ENCODE data around the gene CCDC3. TPM values are rescaled to one million over a fixed set of nuclear protein-coding genes. Genes with fewer than 3 reads are reported as not detected.

Gene CCDC3
- total RNA-seq, 1 experiment from 2014 or later, result 2.8 TPM

DNA sequence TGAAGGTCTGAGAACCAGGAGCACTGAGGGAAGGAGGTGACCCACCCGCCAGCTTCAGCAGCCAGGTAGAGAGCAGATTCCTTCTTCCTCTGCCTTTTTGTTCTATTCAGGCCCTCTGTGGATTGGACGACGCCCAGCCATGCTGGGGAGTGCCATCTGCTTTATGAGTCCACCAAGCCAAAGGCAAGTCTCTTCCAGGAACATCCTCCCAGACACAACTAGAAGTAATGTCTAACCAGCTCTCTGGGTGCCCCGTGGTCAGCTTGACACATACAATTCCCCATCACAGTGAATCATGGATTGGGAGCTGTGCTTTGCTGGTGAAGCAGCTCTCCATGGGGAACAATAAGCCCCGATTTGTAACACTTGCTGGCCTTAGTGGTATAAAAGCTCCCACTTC, 125.2 kb downstream of the CCDC3 start:
- no peak overlapping the region for H3K4me3 ChIP-seq (ENCODE audit: low read depth, low read length, poor library complexity, severe bottlenecking)
- no peaks in the 10 kb centered on the region for H3K36me3 ChIP-seq (ENCODE audit: insufficient read depth, low read length, poor library complexity, severe bottlenecking)
- no peak for DNase-seq (ENCODE audit: low spot score)
- no peaks in the 10 kb centered on the region for H3K4me1 ChIP-seq (ENCODE audit: insufficient read depth, low read length, poor library complexity, severe bottlenecking)
- CTCF ChIA-PET, result no interaction called here
- no peaks in the 10 kb centered on the region for H3K27me3 ChIP-seq (replicated peaks; ENCODE audit: insufficient read depth, low read depth, low read length, poor library complexity)
- H3K9me3 ChIP-seq (ENCODE audit: low read depth, low read length, poor library complexity, severe bottlenecking), result no peaks in the 10 kb centered on the region
- no peak overlapping the region for H3K27ac ChIP-seq (ENCODE audit: low read depth, low read length, poor library complexity, severe bottlenecking)
- BruUV-seq (replicated peaks), result no TSS peak
- TF ChIP-seq EZH2 (IDR thresholded peaks at IDR 0.05; ENCODE audit: borderline replicate concordance, low read depth, low read length, poor library complexity, severe bottlenecking), result no peak
- TF ChIP-seq, protein P1, sequence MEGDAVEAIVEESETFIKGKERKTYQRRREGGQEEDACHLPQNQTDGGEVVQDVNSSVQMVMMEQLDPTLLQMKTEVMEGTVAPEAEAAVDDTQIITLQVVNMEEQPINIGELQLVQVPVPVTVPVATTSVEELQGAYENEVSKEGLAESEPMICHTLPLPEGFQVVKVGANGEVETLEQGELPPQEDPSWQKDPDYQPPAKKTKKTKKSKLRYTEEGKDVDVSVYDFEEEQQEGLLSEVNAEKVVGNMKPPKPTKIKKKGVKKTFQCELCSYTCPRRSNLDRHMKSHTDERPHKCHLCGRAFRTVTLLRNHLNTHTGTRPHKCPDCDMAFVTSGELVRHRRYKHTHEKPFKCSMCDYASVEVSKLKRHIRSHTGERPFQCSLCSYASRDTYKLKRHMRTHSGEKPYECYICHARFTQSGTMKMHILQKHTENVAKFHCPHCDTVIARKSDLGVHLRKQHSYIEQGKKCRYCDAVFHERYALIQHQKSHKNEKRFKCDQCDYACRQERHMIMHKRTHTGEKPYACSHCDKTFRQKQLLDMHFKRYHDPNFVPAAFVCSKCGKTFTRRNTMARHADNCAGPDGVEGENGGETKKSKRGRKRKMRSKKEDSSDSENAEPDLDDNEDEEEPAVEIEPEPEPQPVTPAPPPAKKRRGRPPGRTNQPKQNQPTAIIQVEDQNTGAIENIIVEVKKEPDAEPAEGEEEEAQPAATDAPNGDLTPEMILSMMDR (conservative IDR thresholded peaks at IDR 0.05; ENCODE audit: low read depth, low read length), result no peak
- POLR2A ChIA-PET (ENCODE audit: low non-redundant PET), result no interaction called here
- intact Hi-C loops (cut with micrococcal nuclease; ENCODE audit: unreplicated experiment), result no loop called here

DNA sequence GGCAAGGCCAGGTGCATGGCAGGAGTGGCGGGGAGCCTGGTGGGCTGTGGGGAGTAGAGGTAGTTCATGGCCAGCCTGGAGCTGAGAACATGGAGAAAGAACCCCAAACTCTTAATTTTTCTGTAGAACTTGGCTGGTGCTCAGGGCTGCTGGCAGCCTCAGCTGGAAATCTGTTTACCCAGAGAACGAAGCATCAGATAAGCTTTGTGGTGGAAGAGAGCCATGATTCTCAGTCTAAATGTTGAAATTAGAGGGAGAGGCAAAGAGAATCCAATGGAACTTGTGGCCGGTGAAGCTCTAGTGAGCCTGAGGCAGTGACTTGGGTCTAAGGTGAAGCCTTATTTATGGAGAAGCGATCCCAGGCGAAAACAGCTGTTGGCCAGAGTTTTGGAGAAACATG, 126.4 kb downstream of the CCDC3 start:
- Histone ChIP-seq H3K36me3 (ENCODE audit: insufficient read depth, low read length, poor library complexity, severe bottlenecking) (no peaks in the 10 kb centered on the region), H3K4me1 (ENCODE audit: insufficient read depth, low read length, poor library complexity, severe bottlenecking) (no peaks in the 10 kb centered on the region), H3K9me3 (ENCODE audit: low read depth, low read length, poor library complexity, severe bottlenecking) (no peaks in the 10 kb centered on the region), H3K27ac (ENCODE audit: low read depth, low read length, poor library complexity, severe bottlenecking) (no peak overlapping the region), H3K27me3 (replicated peaks; ENCODE audit: insufficient read depth, low read depth, low read length, poor library complexity) (no peaks in the 10 kb centered on the region), H3K4me3 (ENCODE audit: low read depth, low read length, poor library complexity, severe bottlenecking) (no peak overlapping the region)
- ChIA-PET POLR2A (ENCODE audit: low non-redundant PET) (no interaction called here), CTCF (no interaction called here)
- no peak for DNase-seq (ENCODE audit: low spot score)
- TF ChIP-seq, protein P1 (conservative IDR thresholded peaks at IDR 0.05; ENCODE audit: low read depth, low read length), result no peak
- TF ChIP-seq EZH2 (IDR thresholded peaks at IDR 0.05; ENCODE audit: borderline replicate concordance, low read depth, low read length, poor library complexity, severe bottlenecking), result no peak
- BruUV-seq (replicated peaks), result no TSS peak
- intact Hi-C loops (cut with micrococcal nuclease; ENCODE audit: unreplicated experiment), result no loop called here

DNA sequence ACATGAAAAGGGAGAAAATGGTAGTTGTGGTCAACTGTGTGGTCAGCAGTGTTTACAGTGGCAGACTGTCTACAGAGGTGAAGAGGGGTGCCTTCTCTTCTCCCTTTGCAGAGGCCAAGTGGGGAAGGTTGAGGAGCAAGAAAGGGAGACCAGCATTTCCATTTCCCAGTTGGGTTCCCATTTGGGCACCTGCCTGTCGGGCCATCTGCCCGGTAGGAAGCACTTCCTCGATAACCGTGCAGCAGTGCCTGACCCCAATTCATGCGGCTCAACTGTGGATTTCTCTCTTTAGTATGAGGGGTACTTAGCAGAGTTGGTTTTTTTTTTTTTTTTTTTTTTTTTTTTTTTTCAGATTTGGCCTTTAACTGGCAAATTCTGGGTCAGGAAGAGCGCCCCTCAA, 127.0 kb downstream of the CCDC3 start:
- DNase-seq (ENCODE audit: low spot score), result no peak
- no peak overlapping the region for H3K4me3 ChIP-seq (ENCODE audit: low read depth, low read length, poor library complexity, severe bottlenecking)
- POLR2A ChIA-PET (ENCODE audit: low non-redundant PET), result no interaction called here
- no peaks in the 10 kb centered on the region for H3K27me3 ChIP-seq (replicated peaks; ENCODE audit: insufficient read depth, low read depth, low read length, poor library complexity)
- intact Hi-C loops (cut with micrococcal nuclease; ENCODE audit: unreplicated experiment), result no loop called here
- no peaks in the 10 kb centered on the region for H3K4me1 ChIP-seq (ENCODE audit: insufficient read depth, low read length, poor library complexity, severe bottlenecking)
- TF ChIP-seq, protein P1 (conservative IDR thresholded peaks at IDR 0.05; ENCODE audit: low read depth, low read length), result no peak
- no peak for TF ChIP-seq EZH2 (IDR thresholded peaks at IDR 0.05; ENCODE audit: borderline replicate concordance, low read depth, low read length, poor library complexity, severe bottlenecking)
- H3K36me3 ChIP-seq (ENCODE audit: insufficient read depth, low read length, poor library complexity, severe bottlenecking), result no peaks in the 10 kb centered on the region
- no peaks in the 10 kb centered on the region for H3K9me3 ChIP-seq (ENCODE audit: low read depth, low read length, poor library complexity, severe bottlenecking)
- CTCF ChIA-PET, result no interaction called here
- H3K27ac ChIP-seq (ENCODE audit: low read depth, low read length, poor library complexity, severe bottlenecking), result no peak overlapping the region
- BruUV-seq (replicated peaks), result no TSS peak
